Progenitor cell of endocrine pancreas (in vitro differentiated cells): ENCODE results near the gene GDF7. TPM values are rescaled to one million over a fixed set of nuclear protein-coding genes. Genes with fewer than 3 reads are reported as not detected.

Source experiments
- DNase-seq: peaks from one replicate; pipeline ENCODE4 v3.0.0; 2021; ENCODE audit warnings: low spot score; ENCODE audit not compliant: unreplicated experiment
- H3K27ac Mint-ChIP-seq: 2 replicates; pipeline ENCODE4 v1.8.0; 2021; ENCODE audit warnings: mild to moderate bottlenecking, moderate library complexity, mixed read lengths
- H3K27me3 Mint-ChIP-seq: 2 replicates; pipeline ENCODE4 v1.8.0; 2021; ENCODE audit warnings: mixed read lengths
- H3K36me3 Mint-ChIP-seq: 2 replicates; pipeline ENCODE4 v1.8.0; 2022; ENCODE audit warnings: mixed read lengths; ENCODE audit not compliant: insufficient read depth
- H3K4me1 Mint-ChIP-seq: 2 replicates; pipeline ENCODE4 v1.8.0; 2021; ENCODE audit warnings: low read depth, mixed read lengths
- H3K4me3 Mint-ChIP-seq: 2 replicates; pipeline ENCODE4 v1.8.0; 2021; ENCODE audit warnings: low read depth, mild to moderate bottlenecking, moderate library complexity, mixed read lengths
- H3K9me3 Mint-ChIP-seq: 2 replicates; pipeline ENCODE4 v1.8.0; 2021; ENCODE audit warnings: low read depth, mixed read lengths
- CTCF ChIP-seq: fragments of 200-600 bp; sonication (generic); IDR thresholded peaks from one replicate; pipeline ENCODE4 v1.5.0; 2021; ENCODE audit warnings: antibody characterized with exemption, mild to moderate bottlenecking; ENCODE audit not compliant: unreplicated experiment
- total RNA-seq: library from RNA; stranded (reverse); gene quantifications from 2 replicates; pipeline ENCODE4 v1.2.1, GENCODE V29; 2021

The GDF7 gene
- total RNA-seq, 1 donor from 2014 or later = 0.17 TPM

- H3K27ac Mint-ChIP-seq = no peak overlapping the region
- TF ChIP-seq CTCF = no peak
- peaks cover 1% of the 10 kb centered on the region for H3K4me1 Mint-ChIP-seq
- H3K9me3 Mint-ChIP-seq = no peaks in the 10 kb centered on the region
- DNase-seq = no peak
- H3K27me3 Mint-ChIP-seq = peaks cover 87% of the 10 kb centered on the region
- H3K4me3 Mint-ChIP-seq = no peak overlapping the region
- no peaks in the 10 kb centered on the region for H3K36me3 Mint-ChIP-seq
These were observed 6.2 kb upstream of the GDF7 start for GRCh38 chr2:20660506-20661420.

GRCh38 chr2:20661421-20662307 lies 5.3 kb upstream of the GDF7 start:
- peak; percentile 97 for TF ChIP-seq CTCF
- peaks cover 89% of the 10 kb centered on the region for H3K27me3 Mint-ChIP-seq
- DNase-seq = peak; percentile 63
- H3K27ac Mint-ChIP-seq = no peak overlapping the region
- H3K9me3 Mint-ChIP-seq = no peaks in the 10 kb centered on the region
- H3K4me3 Mint-ChIP-seq = no peak overlapping the region
- peaks cover 2% of the 10 kb centered on the region for H3K4me1 Mint-ChIP-seq
- no peaks in the 10 kb centered on the region for H3K36me3 Mint-ChIP-seq

GRCh38 chr2:20662308-20662937 lies 4.5 kb upstream of the GDF7 start:
- Mint-ChIP-seq H3K4me3 (no peak overlapping the region), H3K9me3 (no peaks in the 10 kb centered on the region)

GRCh38 chr2:20663196-20664070 lies 3.5 kb upstream of the GDF7 start:
- Mint-ChIP-seq H3K9me3 (no peaks in the 10 kb centered on the region), H3K4me1 (peaks cover 2% of the 10 kb centered on the region), H3K27me3 (peaks cover 87% of the 10 kb centered on the region), H3K36me3 (no peaks in the 10 kb centered on the region), H3K4me3 (no peak overlapping the region), H3K27ac (no peak overlapping the region)
- no peak for DNase-seq
- no peak for TF ChIP-seq CTCF

More at GRCh38 chr2:20662308-20662937, 4.5 kb upstream of the GDF7 start:
- Mint-ChIP-seq H3K4me1 (peaks cover 2% of the 10 kb centered on the region), H3K27ac (no peak overlapping the region), H3K36me3 (no peaks in the 10 kb centered on the region), H3K27me3 (peaks cover 84% of the 10 kb centered on the region)
- DNase-seq = no peak
- TF ChIP-seq CTCF = no peak
